ENCODE measurements around the gene SLC25A41.

- TF ChIP-seq LEF1 (IDR thresholded peaks at IDR 0.05; ENCODE audit: borderline replicate concordance) (no peak), FOXM1 (IDR thresholded peaks at IDR 0.05; ENCODE audit: borderline replicate concordance) (no peak), FOXA1 (IDR thresholded peaks at IDR 0.05) (no peak), HDGF (IDR thresholded peaks at IDR 0.05; ENCODE audit: borderline replicate concordance) (no peak), TARDBP (IDR thresholded peaks at IDR 0.05) (no peak), ELF4 (IDR thresholded peaks at IDR 0.05) (no peak), ZNF384 (IDR thresholded peaks at IDR 0.05) (no peak), SUZ12 (IDR thresholded peaks at IDR 0.05) (no peak)
These were observed at the start of gene SLC25A41 for GRCh38 chr19:6433663-6434062.
